B cell (primary cell): ENCODE results near the gene USH2A. TPM values are rescaled to one million over a fixed set of nuclear protein-coding genes. Genes with fewer than 3 reads are reported as not detected.

Source experiments
- ATAC-seq: fragments of 200-7000 bp; cut with Tn5 transposase; one replicate; pipeline ENCODE4 v1.10.0; 2021; ENCODE audit warnings: low read depth, mild to moderate bottlenecking, moderate number of reproducible peaks, moderate library complexity
- CTCF ChIA-PET: fragments of 350-600 bp; sonication (Branson Sonifier 250); formaldehyde crosslinking; loops from one replicate; lab custom pipeline; 2021; ENCODE audit warnings: antibody characterized with exemption, inconsistent platforms; lab: Charles Lee
- POLR2A ChIA-PET: fragments of 350-600 bp; sonication (Branson Sonifier 250); formaldehyde crosslinking; loops from one replicate; lab custom pipeline; 2021; ENCODE audit warnings: antibody characterized with exemption; lab: Charles Lee
- DNase-seq: peaks from one replicate; pipeline ENCODE4 v3.0.0; 2013
- H2AFZ ChIP-seq: 2 replicates; pipeline ENCODE4 v1.6.1; 2012; ENCODE audit warnings: mild to moderate bottlenecking, low read depth, low read length; ENCODE audit not compliant: insufficient read depth, poor library complexity, severe bottlenecking
- H3K27ac ChIP-seq, 2 donors: 1 replicate in 1 of 2; 2 replicates in 1 of 2; pipeline ENCODE4 v1.5.1; 2012 to 2013; ENCODE audit warnings: low read length in 2 of 2, mild to moderate bottlenecking in 2 of 2, moderate library complexity in 1 of 2
- H3K27me3 ChIP-seq, 4 experiments: fragments of 200-600 bp in 1 of 4; sonication (generic) in 1 of 4; replicated peaks in 1 of 4; 1 replicate in 2 of 4; 2 replicates in 2 of 4; pipeline versions ENCODE4 v1.6.1 to v1.7.0; 2013 to 2016; ENCODE audit warnings: low read length in 3 of 4, mild to moderate bottlenecking in 2 of 4, mixed read lengths in 1 of 4, moderate library complexity in 1 of 4; ENCODE audit not compliant: insufficient read depth in 4 of 4, control insufficient read depth in 3 of 4; ENCODE audit errors: control extremely low read depth in 1 of 4
- H3K36me3 ChIP-seq, 2 experiments: replicated peaks in 1 of 2; 1 replicate in 1 of 2; 2 replicates in 1 of 2; pipeline versions ENCODE4 v1.6.1 to v1.7.1; 2013; ENCODE audit warnings: low read length in 1 of 2; ENCODE audit not compliant: insufficient read depth in 2 of 2, control insufficient read depth in 1 of 2; ENCODE audit errors: control extremely low read depth in 1 of 2, extremely low read depth in 1 of 2
- H3K4me1 ChIP-seq, 2 donors: fragments of 200-600 bp in 1 of 2; sonication (generic) in 1 of 2; 1 replicate in 1 of 2; 2 replicates in 1 of 2; pipeline versions ENCODE4 v1.5.1 to v1.6.1; 2013 to 2017; ENCODE audit warnings: low read length in 2 of 2; ENCODE audit not compliant: control insufficient read depth in 2 of 2, insufficient read depth in 2 of 2
- H3K4me2 ChIP-seq: replicated peaks from 2 replicates; pipeline ENCODE3; 2012; ENCODE audit warnings: mild to moderate bottlenecking, low read depth, low read length; ENCODE audit not compliant: poor library complexity, severe bottlenecking
- H3K4me3 ChIP-seq, 5 experiments: fragments of 200-600 bp in 1 of 5; sonication (generic) in 1 of 5; 1 replicate in 3 of 5; 2 replicates in 2 of 5; pipeline versions ENCODE4 v1.5.1 to v1.7.0; 2011 to 2016; ENCODE audit warnings: low read length in 4 of 5, mild to moderate bottlenecking in 4 of 5, low read depth in 2 of 5, control low read depth in 1 of 5, moderate library complexity in 1 of 5; ENCODE audit not compliant: insufficient read depth in 1 of 5; ENCODE audit errors: control extremely low read depth in 1 of 5, extremely low read depth in 1 of 5
- H3K79me2 ChIP-seq: fragments of 200-600 bp; sonication (generic); one replicate; pipeline ENCODE4 v1.6.0; 2016; ENCODE audit warnings: low read length; ENCODE audit not compliant: control insufficient read depth, insufficient read depth
- H3K9ac ChIP-seq: fragments of 200-600 bp; sonication (generic); 2 replicates; pipeline ENCODE4 v1.6.1; 2017; ENCODE audit warnings: mild to moderate bottlenecking, low read length, moderate library complexity
- H3K9me3 ChIP-seq, 3 donors: one replicate each; pipeline versions ENCODE4 v1.6.1 to v1.7.1; 2013; ENCODE audit warnings: low read length in 2 of 3; ENCODE audit not compliant: control insufficient read depth in 2 of 3, insufficient read depth in 1 of 3; ENCODE audit errors: control extremely low read depth in 1 of 3
- H4K20me1 ChIP-seq: 2 replicates; pipeline ENCODE4 v1.6.0; 2012; ENCODE audit warnings: mild to moderate bottlenecking, low read length; ENCODE audit not compliant: insufficient read depth, control insufficient read depth, poor library complexity, severe bottlenecking
- H3K27ac Mint-ChIP-seq: one replicate; pipeline ENCODE4 v1.8.0; 2021; ENCODE audit warnings: mixed read lengths
- H3K27me3 Mint-ChIP-seq: one replicate; pipeline ENCODE4 v1.8.0; 2021; ENCODE audit warnings: mixed read lengths
- H3K4me1 Mint-ChIP-seq: one replicate; pipeline ENCODE4 v1.8.0; 2021; ENCODE audit warnings: mixed read lengths
- H3K4me3 Mint-ChIP-seq: one replicate; pipeline ENCODE4 v1.8.0; 2021; ENCODE audit warnings: mixed read lengths
- H3K9me3 Mint-ChIP-seq: one replicate; pipeline ENCODE4 v1.8.0; 2022; ENCODE audit warnings: mixed read lengths; ENCODE audit not compliant: insufficient read depth
- EZH2 ChIP-seq: IDR thresholded peaks from 2 replicates; pipeline ENCODE4 v1.6.1; 2012; ENCODE audit warnings: borderline replicate concordance, low read depth, mild to moderate bottlenecking, moderate library complexity, low read length; ENCODE audit not compliant: insufficient read depth, poor library complexity, severe bottlenecking
- WGBS: methylation state at CpG from one replicate; pipeline ENCODE4 v1.1.5; 2013; ENCODE audit warnings: missing lambda C conversion rate; ENCODE audit not compliant: insufficient coverage; 5-methylcytosine and 5-hydroxymethylcytosine counted together
- intact Hi-C: fragments of 100-400 bp; cut with micrococcal nuclease; formaldehyde crosslinking; loops from one replicate; pipeline ENCODE4 v1.10.0; 2022
- polyA plus RNA-seq: library from polyadenylated mRNA; depleted of rRNA; stranded (reverse); fragments of >200 nt; gene quantifications from 2 replicates; pipeline ENCODE4 v1.2.3, GENCODE V29; 2012
- total RNA-seq, 2 donors: library from RNA; stranded (reverse); fragments of 120-200 nt in 1 of 2; gene quantifications; 1 replicate in 1 of 2; 2 replicates in 1 of 2; pipeline versions ENCODE4 v1.2.3 to v1.2.4, GENCODE V29; 2013 to 2022
- TF ChIP-seq, protein P1 (sequence below): fragments of 200-600 bp; IDR thresholded peaks from one replicate; pipeline ENCODE4 v1.8.0; 2022; ENCODE audit warnings: antibody characterized with exemption, mild to moderate bottlenecking

Gene USH2A
- total and polyA plus RNA-seq, 2 donors (not counting 1 experiment from before 2014, with no cell fraction given) = 0.01 TPM; not detected in 1

DNA sequence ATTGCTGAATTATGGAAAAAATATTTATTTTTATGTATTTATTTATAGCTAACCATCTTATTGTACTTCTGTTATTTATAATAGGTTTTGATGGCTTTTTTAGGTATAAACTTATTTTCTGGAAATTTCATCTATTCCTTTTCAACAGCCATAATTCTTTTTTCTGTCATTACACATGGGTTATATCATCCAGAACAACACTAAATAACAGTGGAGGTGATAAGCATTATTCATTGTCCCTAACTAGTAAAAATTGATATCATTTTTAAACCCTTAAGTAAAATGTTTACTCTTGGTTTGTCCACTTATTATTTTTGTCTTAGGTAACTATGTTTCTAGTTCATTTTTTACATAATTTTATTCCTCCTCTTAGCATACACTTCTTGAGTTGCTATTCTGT is 309.1 kb downstream of the USH2A start:
- intact Hi-C loops = no loop called here
- Histone ChIP-seq H3K36me3 (no peaks in the 10 kb centered on the region), H3K9ac (no peak overlapping the region), H3K4me3 (no peak overlapping the region), H3K9me3 (no peaks in the 10 kb centered on the region), H2AFZ (no peak overlapping the region), H3K27ac (no peak overlapping the region), H3K27me3 (no peaks in the 10 kb centered on the region), H3K79me2 (no peaks in the 10 kb centered on the region), H3K4me2 (no peak overlapping the region), H3K4me1 (no peaks in the 10 kb centered on the region), H4K20me1 (no peaks in the 10 kb centered on the region)
- CTCF ChIA-PET = no interaction called here
- DNase-seq (no peak), ATAC-seq (no peak)
- H3K27ac Mint-ChIP-seq = no peak overlapping the region
- H3K27me3 Mint-ChIP-seq = no peaks in the 10 kb centered on the region
- no peak overlapping the region for H3K4me3 Mint-ChIP-seq
- POLR2A ChIA-PET = no interaction called here
- H3K4me1 Mint-ChIP-seq = no peaks in the 10 kb centered on the region
- TF ChIP-seq EZH2 = no peak
- TF ChIP-seq, protein P1, sequence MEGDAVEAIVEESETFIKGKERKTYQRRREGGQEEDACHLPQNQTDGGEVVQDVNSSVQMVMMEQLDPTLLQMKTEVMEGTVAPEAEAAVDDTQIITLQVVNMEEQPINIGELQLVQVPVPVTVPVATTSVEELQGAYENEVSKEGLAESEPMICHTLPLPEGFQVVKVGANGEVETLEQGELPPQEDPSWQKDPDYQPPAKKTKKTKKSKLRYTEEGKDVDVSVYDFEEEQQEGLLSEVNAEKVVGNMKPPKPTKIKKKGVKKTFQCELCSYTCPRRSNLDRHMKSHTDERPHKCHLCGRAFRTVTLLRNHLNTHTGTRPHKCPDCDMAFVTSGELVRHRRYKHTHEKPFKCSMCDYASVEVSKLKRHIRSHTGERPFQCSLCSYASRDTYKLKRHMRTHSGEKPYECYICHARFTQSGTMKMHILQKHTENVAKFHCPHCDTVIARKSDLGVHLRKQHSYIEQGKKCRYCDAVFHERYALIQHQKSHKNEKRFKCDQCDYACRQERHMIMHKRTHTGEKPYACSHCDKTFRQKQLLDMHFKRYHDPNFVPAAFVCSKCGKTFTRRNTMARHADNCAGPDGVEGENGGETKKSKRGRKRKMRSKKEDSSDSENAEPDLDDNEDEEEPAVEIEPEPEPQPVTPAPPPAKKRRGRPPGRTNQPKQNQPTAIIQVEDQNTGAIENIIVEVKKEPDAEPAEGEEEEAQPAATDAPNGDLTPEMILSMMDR = no peak
- H3K9me3 Mint-ChIP-seq = no peaks in the 10 kb centered on the region

DNA sequence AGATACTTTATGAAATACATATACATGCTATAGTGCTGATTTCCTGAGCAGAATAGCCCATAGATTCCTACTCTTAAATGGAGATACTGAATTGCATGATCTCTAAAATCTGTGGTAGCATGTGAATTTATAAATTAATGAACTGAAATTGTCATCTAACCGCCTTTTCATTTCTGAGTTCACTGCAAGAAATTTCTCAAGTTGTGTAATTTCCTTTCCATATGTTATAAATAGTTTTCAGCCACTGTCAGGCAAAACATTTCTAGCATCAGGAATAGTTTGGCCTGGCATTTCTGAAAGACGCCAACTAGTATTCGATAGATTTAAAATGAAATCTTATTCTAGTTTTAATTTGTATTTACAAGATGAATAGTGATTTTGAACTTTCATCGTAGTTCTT is 310.1 kb downstream of the USH2A start:
- Histone ChIP-seq H3K36me3 (no peaks in the 10 kb centered on the region), H3K9me3 (no peaks in the 10 kb centered on the region), H3K27ac (no peak overlapping the region), H2AFZ (no peak overlapping the region), H3K4me3 (no peak overlapping the region), H4K20me1 (no peaks in the 10 kb centered on the region), H3K27me3 (no peaks in the 10 kb centered on the region), H3K4me1 (no peaks in the 10 kb centered on the region), H3K9ac (no peak overlapping the region), H3K79me2 (no peaks in the 10 kb centered on the region), H3K4me2 (no peak overlapping the region)
- no peaks in the 10 kb centered on the region for H3K9me3 Mint-ChIP-seq
- H3K27me3 Mint-ChIP-seq = no peaks in the 10 kb centered on the region
- WGBS = no CpG with 5 or more reads among the region's 4 CpGs
- no peak overlapping the region for H3K4me3 Mint-ChIP-seq
- ChIA-PET POLR2A (no interaction called here), CTCF (no interaction called here)
- ATAC-seq = no peak
- no peak for DNase-seq
- intact Hi-C loops = no loop called here
- TF ChIP-seq, protein P1 = no peak
- TF ChIP-seq EZH2 = no peak
- H3K4me1 Mint-ChIP-seq = no peaks in the 10 kb centered on the region
- H3K27ac Mint-ChIP-seq = no peak overlapping the region
